Measurements from ENCODE around the gene CYYR1.

Gene CYYR1

GRCh38 chr21:26587736-26588201, 14.7 kb upstream of the CYYR1 start:
- Histone ChIP-seq H3K9me3 (no peaks in the 10 kb centered on the region), H3K27me3 (no peaks in the 10 kb centered on the region), H3K36me3 (no peaks in the 10 kb centered on the region), H3K27ac (no peak overlapping the region), H3K4me3 (no peak overlapping the region), H3K4me2 (no peak overlapping the region), H3K4me1 (peaks cover 5% of the 10 kb centered on the region; the same call in 1 of the 2 replicates), H4K20me1 (no peaks in the 10 kb centered on the region), H3K9ac (no peak overlapping the region)
- no peak for TF ChIP-seq Cebpa-rat (IDR thresholded peaks at IDR 0.05)

GRCh38 chr21:26583769-26584168, 10.7 kb upstream of the CYYR1 start:
- no peaks in the 10 kb centered on the region for H3K36me3 ChIP-seq
- no peaks in the 10 kb centered on the region for H4K20me1 ChIP-seq
- no peaks in the 10 kb centered on the region for H3K27me3 ChIP-seq
- no peak overlapping the region for H3K4me3 ChIP-seq
- no peak overlapping the region for H3K27ac ChIP-seq
- peaks cover 5% of the 10 kb centered on the region; the same call in 1 of the 2 replicates for H3K9me3 ChIP-seq
- TF ChIP-seq Cebpa-rat (IDR thresholded peaks at IDR 0.05) = no peak
- H3K4me1 ChIP-seq = peaks cover 5% of the 10 kb centered on the region; the same call in 1 of the 2 replicates
- no peak overlapping the region for H3K4me2 ChIP-seq
- H3K9ac ChIP-seq = no peak overlapping the region

GRCh38 chr21:26581818-26582217, 8.7 kb upstream of the CYYR1 start:
- no peak overlapping the region for H3K27ac ChIP-seq
- no peak overlapping the region for H3K4me3 ChIP-seq
- H3K4me2 ChIP-seq = no peak overlapping the region
- H3K9me3 ChIP-seq = peaks cover 5% of the 10 kb centered on the region; the same call in 1 of the 2 replicates
- no peaks in the 10 kb centered on the region for H3K27me3 ChIP-seq
- H3K4me1 ChIP-seq = peaks cover 5% of the 10 kb centered on the region; the same call in 1 of the 2 replicates
- no peak overlapping the region for H3K9ac ChIP-seq
- no peaks in the 10 kb centered on the region for H3K36me3 ChIP-seq
- no peak for TF ChIP-seq Cebpa-rat (IDR thresholded peaks at IDR 0.05)
- H4K20me1 ChIP-seq = no peaks in the 10 kb centered on the region

DNA sequence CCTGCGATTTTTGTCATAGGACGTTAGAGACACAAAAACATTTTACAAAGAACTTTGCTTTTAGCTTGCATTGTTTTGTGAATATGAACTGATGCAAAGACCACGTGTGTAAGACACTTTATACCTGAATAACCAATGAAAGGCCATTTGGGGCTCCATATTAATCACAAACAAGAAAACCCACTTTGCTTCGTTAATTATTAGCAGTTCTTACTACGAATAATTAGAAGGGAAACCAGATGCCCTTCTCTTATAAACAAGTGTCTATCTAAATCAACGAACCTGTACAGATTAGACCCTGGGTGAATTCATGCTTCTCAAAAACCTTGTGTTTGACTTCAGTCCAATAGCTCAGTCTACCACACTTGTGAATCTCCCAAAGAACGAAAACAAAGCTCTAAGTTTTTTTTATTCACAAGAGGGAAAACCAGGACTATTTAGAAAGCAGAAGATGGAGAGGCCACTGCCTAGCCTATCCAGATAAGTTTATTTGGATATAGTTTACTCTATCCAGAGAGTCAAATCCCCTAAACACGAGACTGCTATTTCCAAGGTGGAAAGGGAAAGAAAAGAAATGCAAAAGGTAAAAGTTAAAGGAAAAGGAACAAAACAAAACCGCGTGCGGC, 897 bp downstream of the CYYR1 start:
- Histone ChIP-seq H3K9me3 (peaks cover 12% of the 10 kb centered on the region), H3K27me3 (no peaks in the 10 kb centered on the region), H4K20me1 (no peaks in the 10 kb centered on the region), H3K4me3 (no peak overlapping the region), H3K4me2 (no peak overlapping the region), H3K36me3 (no peaks in the 10 kb centered on the region), H3K4me1 (no peaks in the 10 kb centered on the region), H3K9ac (no peak overlapping the region), H3K27ac (no peak overlapping the region)
- TF ChIP-seq Cebpa-rat (IDR thresholded peaks at IDR 0.05) = no peak

DNA sequence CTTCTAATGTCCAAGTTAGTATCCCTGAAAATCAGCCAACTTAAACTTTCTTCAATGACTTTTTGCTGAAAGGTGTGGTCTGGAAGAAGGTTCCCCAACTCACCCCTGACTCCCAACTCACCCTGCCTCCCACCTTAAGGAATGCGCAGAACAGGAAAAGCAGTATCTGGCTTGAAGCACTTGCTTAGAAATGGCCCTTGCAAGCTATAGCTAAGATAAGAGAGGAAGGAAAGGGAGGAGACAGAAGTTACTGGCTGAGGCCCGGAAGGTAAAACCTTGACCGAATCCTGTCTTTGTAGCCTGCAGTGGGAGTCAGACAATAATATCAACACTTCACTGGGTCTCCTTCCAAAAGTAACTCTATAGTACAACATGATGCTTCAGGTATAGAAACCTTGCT, 2.9 kb downstream of the CYYR1 start:
- H4K20me1 ChIP-seq = no peaks in the 10 kb centered on the region
- H3K4me1 ChIP-seq = no peaks in the 10 kb centered on the region
- no peak overlapping the region for H3K9ac ChIP-seq
- no peak for TF ChIP-seq Cebpa-rat (IDR thresholded peaks at IDR 0.05)
- H3K9me3 ChIP-seq = peaks cover 12% of the 10 kb centered on the region
- no peak overlapping the region for H3K27ac ChIP-seq
- no peak overlapping the region for H3K4me3 ChIP-seq
- no peak overlapping the region for H3K4me2 ChIP-seq
- H3K36me3 ChIP-seq = no peaks in the 10 kb centered on the region
- H3K27me3 ChIP-seq = no peaks in the 10 kb centered on the region

GRCh38 chr21:26565546-26565945, 7.5 kb downstream of the CYYR1 start:
- H4K20me1 ChIP-seq = no peaks in the 10 kb centered on the region
- H3K27ac ChIP-seq = no peak overlapping the region
- H3K4me2 ChIP-seq = no peak overlapping the region
- H3K36me3 ChIP-seq = no peaks in the 10 kb centered on the region
- H3K27me3 ChIP-seq = no peaks in the 10 kb centered on the region
- TF ChIP-seq Cebpa-rat (IDR thresholded peaks at IDR 0.05) = no peak
- H3K4me3 ChIP-seq = no peak overlapping the region
- no peaks in the 10 kb centered on the region for H3K4me1 ChIP-seq
- no peaks in the 10 kb centered on the region; the same call in 1 of the 2 replicates for H3K9me3 ChIP-seq
- no peak overlapping the region for H3K9ac ChIP-seq

DNA sequence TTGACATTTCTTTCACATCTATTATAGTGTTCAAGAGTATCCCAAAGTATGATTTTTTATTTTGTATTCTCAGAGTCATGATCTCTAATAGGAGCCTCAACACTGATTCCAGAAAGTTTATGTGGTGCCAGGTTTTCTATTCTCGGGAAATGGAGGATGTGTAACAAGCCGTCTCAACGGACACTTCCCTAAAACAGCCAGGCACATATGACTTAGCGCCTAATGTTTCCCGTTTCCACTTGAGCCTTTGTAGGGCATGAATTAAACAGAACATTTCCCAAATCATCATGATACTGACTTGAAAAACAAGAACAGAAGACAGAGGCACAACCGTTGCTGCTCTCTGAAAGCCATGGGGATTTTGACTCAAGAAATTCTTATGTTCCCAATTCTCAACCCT, 8.0 kb downstream of the CYYR1 start:
- H3K4me3 ChIP-seq = no peak overlapping the region
- no peak overlapping the region for H3K4me2 ChIP-seq
- H3K27ac ChIP-seq = no peak overlapping the region
- no peaks in the 10 kb centered on the region for H3K36me3 ChIP-seq
- H4K20me1 ChIP-seq = no peaks in the 10 kb centered on the region
- H3K4me1 ChIP-seq = no peaks in the 10 kb centered on the region
- no peaks in the 10 kb centered on the region; the same call in 1 of the 2 replicates for H3K9me3 ChIP-seq
- H3K9ac ChIP-seq = no peak overlapping the region
- no peak for TF ChIP-seq Cebpa-rat (IDR thresholded peaks at IDR 0.05)
- H3K27me3 ChIP-seq = no peaks in the 10 kb centered on the region

DNA sequence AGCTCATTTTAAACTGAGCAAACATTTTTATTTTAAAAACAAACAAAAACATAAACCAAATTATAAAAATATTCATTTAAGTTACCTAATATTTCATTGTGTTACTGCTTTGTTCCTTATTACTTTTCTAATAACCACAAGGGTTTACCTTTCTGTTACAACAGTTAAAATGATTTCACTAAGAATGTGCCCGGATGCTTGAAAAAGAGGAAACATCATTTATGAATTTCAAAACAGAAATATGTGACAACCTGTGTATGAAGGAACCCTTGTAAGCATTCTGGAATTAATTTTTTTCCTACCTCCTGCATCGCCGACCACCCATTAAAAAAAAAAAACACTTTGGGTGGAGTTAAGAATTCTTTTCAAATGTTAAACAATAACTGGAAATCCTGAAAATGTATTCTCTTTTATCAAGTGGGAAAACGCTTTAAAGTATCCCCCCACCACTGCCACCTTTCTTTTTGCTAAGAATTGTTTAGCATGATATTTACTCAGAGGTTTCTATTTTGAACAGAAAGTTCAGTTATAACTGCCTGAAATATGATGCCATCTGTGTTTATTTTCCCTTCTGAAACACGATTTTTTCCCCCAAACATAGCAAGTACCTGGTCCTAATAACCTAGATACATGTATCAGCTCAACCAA, 9.1 kb downstream of the CYYR1 start:
- Histone ChIP-seq H3K9ac (no peak overlapping the region), H3K4me1 (no peaks in the 10 kb centered on the region), H3K27me3 (no peaks in the 10 kb centered on the region), H3K4me2 (no peak overlapping the region), H3K4me3 (no peak overlapping the region), H3K9me3 (no peaks in the 10 kb centered on the region; the same call in 1 of the 2 replicates), H4K20me1 (no peaks in the 10 kb centered on the region), H3K27ac (no peak overlapping the region), H3K36me3 (no peaks in the 10 kb centered on the region)
- no peak for TF ChIP-seq Cebpa-rat (IDR thresholded peaks at IDR 0.05)

- no peak overlapping the region for H3K27ac ChIP-seq
- no peaks in the 10 kb centered on the region for H4K20me1 ChIP-seq
- H3K36me3 ChIP-seq = no peaks in the 10 kb centered on the region
- no peak overlapping the region for H3K4me3 ChIP-seq
- no peaks in the 10 kb centered on the region for H3K9me3 ChIP-seq
- H3K4me1 ChIP-seq = no peaks in the 10 kb centered on the region
- no peak for TF ChIP-seq Cebpa-rat (IDR thresholded peaks at IDR 0.05)
- H3K9ac ChIP-seq = no peak overlapping the region
- H3K4me2 ChIP-seq = no peak overlapping the region
- no peaks in the 10 kb centered on the region for H3K27me3 ChIP-seq
Observed at GRCh38 chr21:26560612-26561011, 12.5 kb downstream of the CYYR1 start.

GRCh38 chr21:26559099-26559498, 14.0 kb downstream of the CYYR1 start:
- no peak overlapping the region for H3K27ac ChIP-seq
- H4K20me1 ChIP-seq = no peaks in the 10 kb centered on the region
- H3K27me3 ChIP-seq = no peaks in the 10 kb centered on the region
- H3K4me1 ChIP-seq = no peaks in the 10 kb centered on the region
- no peaks in the 10 kb centered on the region for H3K36me3 ChIP-seq
- no peaks in the 10 kb centered on the region for H3K9me3 ChIP-seq
- TF ChIP-seq Cebpa-rat (IDR thresholded peaks at IDR 0.05) = no peak
- no peak overlapping the region for H3K9ac ChIP-seq
- no peak overlapping the region for H3K4me3 ChIP-seq
- H3K4me2 ChIP-seq = no peak overlapping the region

Data from BLaER1 (cell line).